Frontal cortex (tissue), 4 donors: ENCODE data around the gene SCARB2. TPM values are rescaled to one million over a fixed set of nuclear protein-coding genes. Genes with fewer than 3 reads are reported as not detected.
"Not testable (repeated sequence)": the region's sequence is repeated elsewhere in the genome, so short reads cannot be mapped to it uniquely, and the experiment has no call there.

ENCODE experiments used
- DNase-seq, 2 donors: peaks; one replicate each; pipeline ENCODE4 v3.0.0; 2012; ENCODE audit warnings: low spot score in 2 of 2
- FAIRE-seq: peaks from 2 replicates; lab custom pipeline; 2012; peaks lifted over from hg19 to GRCh38; lab: Jason Lieb, UNC
- total RNA-seq: library from RNA; depleted of rRNA; stranded (reverse); fragments of >200 nt; gene quantifications from one replicate; pipeline ENCODE4 v1.2.3, GENCODE V29; 2014
- donor health status: control.
- donor health status: control.
- donor health status: control.

SCARB2 gene
- 263 TPM for total RNA-seq

- FAIRE-seq (no peak), DNase-seq (peak; percentile 90 to 93)
Measured at GRCh38 chr4:76213415-76214176, at the start of gene SCARB2. SCARB2 (minus strand) TSS chr4:76213824; CDS start chr4:76213543, 281 bp downstream.

GRCh38 chr4:76260571-76260970 lies 46.9 kb upstream of the SCARB2 start:
- no peak for FAIRE-seq
- no peak for DNase-seq

GRCh38 chr4:76257824-76258223 lies 44.2 kb upstream of the SCARB2 start:
- DNase-seq (no peak), FAIRE-seq (no peak)

- no peak for FAIRE-seq
- no peak for DNase-seq
Measured at GRCh38 chr4:76256968-76257367, 43.3 kb upstream of the SCARB2 start.

- no peak for FAIRE-seq
Measured at GRCh38 chr4:76256032-76256431, 42.4 kb upstream of the SCARB2 start.

GRCh38 chr4:76253511-76253910 lies 39.9 kb upstream of the SCARB2 start:
- no peak for DNase-seq
- FAIRE-seq: no peak

More at GRCh38 chr4:76256032-76256431, 42.4 kb upstream of the SCARB2 start:
- DNase-seq: no peak

GRCh38 chr4:76252271-76252653 lies 38.6 kb upstream of the SCARB2 start:
- DNase-seq (no peak), FAIRE-seq (no peak)

- no peak for FAIRE-seq
- DNase-seq: peak; percentile 58 to 74
Measured at GRCh38 chr4:76251441-76252270, 38.0 kb upstream of the SCARB2 start, which contains the start of gene FAM47E. FAM47E (plus strand) TSS chr4:76251721; CDS start chr4:76251747, 26 bp downstream.

GRCh38 chr4:76250962-76251361 lies 37.3 kb upstream of the SCARB2 start:
- FAIRE-seq (no peak), DNase-seq (no peak)

GRCh38 chr4:76246852-76247251 lies 33.2 kb upstream of the SCARB2 start:
- FAIRE-seq: peak; percentile 87
- no peak for DNase-seq

GRCh38 chr4:76246025-76246424 lies 32.4 kb upstream of the SCARB2 start:
- FAIRE-seq (no peak), DNase-seq (no peak)

GRCh38 chr4:76243877-76244276 lies 30.3 kb upstream of the SCARB2 start:
- FAIRE-seq: not testable (repeated sequence)

GRCh38 chr4:76240236-76240635 lies 26.6 kb upstream of the SCARB2 start:
- DNase-seq (no peak), FAIRE-seq (no peak)

More at GRCh38 chr4:76243877-76244276, 30.3 kb upstream of the SCARB2 start:
- not testable (repeated sequence) for DNase-seq

GRCh38 chr4:76238701-76239100 lies 25.1 kb upstream of the SCARB2 start:
- FAIRE-seq (no peak), DNase-seq (no peak)

GRCh38 chr4:76238236-76238635 lies 24.6 kb upstream of the SCARB2 start:
- DNase-seq (no peak), FAIRE-seq (no peak)

GRCh38 chr4:76235915-76236314 lies 22.3 kb upstream of the SCARB2 start:
- FAIRE-seq (no peak), DNase-seq (no peak)

GRCh38 chr4:76235407-76235806 lies 21.8 kb upstream of the SCARB2 start:
- FAIRE-seq (no peak), DNase-seq (no peak)

GRCh38 chr4:76234679-76235044 lies 21.0 kb upstream of the SCARB2 start:
- FAIRE-seq (no peak), DNase-seq (no peak)

GRCh38 chr4:76233967-76234678 lies 20.5 kb upstream of the SCARB2 start:
- FAIRE-seq (no peak), DNase-seq (no peak)

GRCh38 chr4:76233529-76233928 lies 19.9 kb upstream of the SCARB2 start:
- FAIRE-seq (no peak), DNase-seq (no peak)
